Activated gamma-delta T cell treated with Interleukin-2 at 50 U/mL for 16 hours (primary cell): Measurements from ENCODE around the gene RELL1.

Experiments
- DNase-seq: peaks from one replicate; pipeline ENCODE4 v3.0.0-alpha.2; 2020

RELL1 gene

GRCh38 chr4:37591349-37591748 lies 94.8 kb downstream of the RELL1 start:
- DNase-seq = no peak

GRCh38 chr4:37590016-37590415 lies 96.2 kb downstream of the RELL1 start:
- DNase-seq = no peak

- no peak for DNase-seq
Observed at GRCh38 chr4:37588150-37588549, 98.0 kb downstream of the RELL1 start.

- no peak for DNase-seq
Observed at GRCh38 chr4:37586194-37586593, 100.0 kb downstream of the RELL1 start.

GRCh38 chr4:37584493-37585060 lies 101.6 kb downstream of the RELL1 start:
- no peak for DNase-seq

- DNase-seq = no peak
Observed at GRCh38 chr4:37584071-37584470, 102.1 kb downstream of the RELL1 start.

GRCh38 chr4:37573566-37573965 lies 112.6 kb downstream of the RELL1 start:
- no peak for DNase-seq

GRCh38 chr4:37568489-37568888 lies 117.7 kb downstream of the RELL1 start:
- DNase-seq = no peak

GRCh38 chr4:37567836-37568235 lies 118.3 kb downstream of the RELL1 start:
- no peak for DNase-seq

GRCh38 chr4:37562592-37562991 lies 123.6 kb downstream of the RELL1 start:
- DNase-seq = no peak

GRCh38 chr4:37561803-37562207 lies 124.4 kb downstream of the RELL1 start:
- no peak for DNase-seq

GRCh38 chr4:37561196-37561802 lies 124.9 kb downstream of the RELL1 start:
- no peak for DNase-seq
